Natural killer cell (primary cell): ENCODE measurements around the gene ABL1. TPM values are rescaled to one million over a fixed set of nuclear protein-coding genes. Genes with fewer than 3 reads are reported as not detected.

Source experiments
- ATAC-seq, 3 donors: fragments of 150-1000 bp in 2 of 3; fragments of 200-7000 bp in 1 of 3; cut with Tn5 transposase; 1 replicate in 1 of 3; 2 replicates in 2 of 3; pipeline ENCODE4 v1.10.0; 2021; ENCODE audit warnings: mild to moderate bottlenecking in 2 of 3, moderate library complexity in 2 of 3
- DNase-seq, 2 donors: peaks; one replicate each; pipeline versions ENCODE4 v3.0.0 to v3.0.0-alpha.2; 2013 to 2021; ENCODE audit warnings: mixed read lengths in 1 of 2
- H3K27ac ChIP-seq: one replicate; pipeline ENCODE4 v1.5.1; 2013; ENCODE audit warnings: mild to moderate bottlenecking, low read length
- H3K27me3 ChIP-seq: one replicate; pipeline ENCODE4 v1.6.1; 2013; ENCODE audit warnings: low read length; ENCODE audit not compliant: control insufficient read depth, insufficient read depth
- H3K36me3 ChIP-seq: one replicate; pipeline ENCODE4 v1.6.1; 2013; ENCODE audit warnings: low read length; ENCODE audit not compliant: control insufficient read depth, insufficient read depth
- H3K4me1 ChIP-seq: one replicate; pipeline ENCODE4 v1.6.1; 2013; ENCODE audit warnings: low read length; ENCODE audit not compliant: control insufficient read depth, insufficient read depth
- H3K4me3 ChIP-seq: one replicate; pipeline ENCODE4 v1.5.1; 2013; ENCODE audit warnings: low read length
- H3K9me3 ChIP-seq: one replicate; pipeline ENCODE4 v1.6.1; 2013; ENCODE audit warnings: low read length; ENCODE audit not compliant: control insufficient read depth, insufficient read depth
- H3K27ac Mint-ChIP-seq, 2 donors: one replicate each; pipeline ENCODE4 v1.8.0; 2022; ENCODE audit warnings: mild to moderate bottlenecking in 2 of 2, mixed read lengths in 2 of 2, moderate library complexity in 1 of 2
- H3K27me3 Mint-ChIP-seq, 2 donors: one replicate each; pipeline ENCODE4 v1.8.0; 2022; ENCODE audit warnings: low read depth in 2 of 2, mixed read lengths in 2 of 2
- H3K36me3 Mint-ChIP-seq: one replicate; pipeline ENCODE4 v1.8.0; 2022; ENCODE audit warnings: mixed read lengths
- H3K4me1 Mint-ChIP-seq, 2 donors: one replicate each; pipeline ENCODE4 v1.8.0; 2022; ENCODE audit warnings: mixed read lengths in 2 of 2
- H3K4me3 Mint-ChIP-seq: one replicate; pipeline ENCODE4 v1.8.0; 2022; ENCODE audit warnings: mild to moderate bottlenecking, moderate library complexity, mixed read lengths
- H3K9me3 Mint-ChIP-seq, 2 donors: one replicate each; pipeline ENCODE4 v1.8.0; 2022; ENCODE audit warnings: mixed read lengths in 2 of 2
- WGBS: methylation state at CpG from one replicate; pipeline ENCODE4 v1.1.7; 2013; ENCODE audit warnings: missing lambda C conversion rate; ENCODE audit not compliant: insufficient coverage; 5-methylcytosine and 5-hydroxymethylcytosine counted together
- intact Hi-C: fragments of 100-400 bp; cut with micrococcal nuclease; formaldehyde crosslinking; loops from one replicate; pipeline ENCODE4 v1.14.2; 2022
- total RNA-seq, 4 donors: library from RNA; stranded (reverse); fragments of 120-200 nt in 1 of 4; gene quantifications; one replicate each; pipeline versions ENCODE4 v1.2.3 to v1.2.4, GENCODE V29; 2013 to 2022
- TF ChIP-seq, protein P1 (sequence below): fragments of 200-600 bp; IDR thresholded peaks from one replicate; pipeline ENCODE4 v1.8.0; 2022; ENCODE audit warnings: antibody characterized with exemption

Gene ABL1
- total RNA-seq, 3 donors from 2014 or later (not counting 1 experiment from before 2014, with no cell fraction given), result 49.7 to 65.6 (median 53.8) TPM

- H3K9me3 ChIP-seq, result no peaks in the 10 kb centered on the region
- Mint-ChIP-seq H3K4me1 (peaks cover under 1 to 2% of the 10 kb centered on the region in 2 donors), H3K36me3 (peaks cover 13% of the 10 kb centered on the region), H3K27ac (no peak overlapping the region), H3K27me3 (no peaks in the 10 kb centered on the region), H3K4me3 (no peak overlapping the region), H3K9me3 (no peaks in the 10 kb centered on the region)
- DNase-seq (no peak), ATAC-seq (no peak)
- H3K4me3 ChIP-seq, result no peak overlapping the region
- H3K27me3 ChIP-seq, result no peaks in the 10 kb centered on the region
- TF ChIP-seq, protein P1, sequence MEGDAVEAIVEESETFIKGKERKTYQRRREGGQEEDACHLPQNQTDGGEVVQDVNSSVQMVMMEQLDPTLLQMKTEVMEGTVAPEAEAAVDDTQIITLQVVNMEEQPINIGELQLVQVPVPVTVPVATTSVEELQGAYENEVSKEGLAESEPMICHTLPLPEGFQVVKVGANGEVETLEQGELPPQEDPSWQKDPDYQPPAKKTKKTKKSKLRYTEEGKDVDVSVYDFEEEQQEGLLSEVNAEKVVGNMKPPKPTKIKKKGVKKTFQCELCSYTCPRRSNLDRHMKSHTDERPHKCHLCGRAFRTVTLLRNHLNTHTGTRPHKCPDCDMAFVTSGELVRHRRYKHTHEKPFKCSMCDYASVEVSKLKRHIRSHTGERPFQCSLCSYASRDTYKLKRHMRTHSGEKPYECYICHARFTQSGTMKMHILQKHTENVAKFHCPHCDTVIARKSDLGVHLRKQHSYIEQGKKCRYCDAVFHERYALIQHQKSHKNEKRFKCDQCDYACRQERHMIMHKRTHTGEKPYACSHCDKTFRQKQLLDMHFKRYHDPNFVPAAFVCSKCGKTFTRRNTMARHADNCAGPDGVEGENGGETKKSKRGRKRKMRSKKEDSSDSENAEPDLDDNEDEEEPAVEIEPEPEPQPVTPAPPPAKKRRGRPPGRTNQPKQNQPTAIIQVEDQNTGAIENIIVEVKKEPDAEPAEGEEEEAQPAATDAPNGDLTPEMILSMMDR, result no peak
- intact Hi-C loops, result no loop called here
- peaks cover 26% of the 10 kb centered on the region for H3K36me3 ChIP-seq
- H3K27ac ChIP-seq, result no peak overlapping the region
- no peaks in the 10 kb centered on the region for H3K4me1 ChIP-seq
- WGBS, result 87% methylated on average over 10 of the region's 10 CpGs
Observed at GRCh38 chr9:130871395-130872062, 36.5 kb downstream of the ABL1 start.

DNA sequence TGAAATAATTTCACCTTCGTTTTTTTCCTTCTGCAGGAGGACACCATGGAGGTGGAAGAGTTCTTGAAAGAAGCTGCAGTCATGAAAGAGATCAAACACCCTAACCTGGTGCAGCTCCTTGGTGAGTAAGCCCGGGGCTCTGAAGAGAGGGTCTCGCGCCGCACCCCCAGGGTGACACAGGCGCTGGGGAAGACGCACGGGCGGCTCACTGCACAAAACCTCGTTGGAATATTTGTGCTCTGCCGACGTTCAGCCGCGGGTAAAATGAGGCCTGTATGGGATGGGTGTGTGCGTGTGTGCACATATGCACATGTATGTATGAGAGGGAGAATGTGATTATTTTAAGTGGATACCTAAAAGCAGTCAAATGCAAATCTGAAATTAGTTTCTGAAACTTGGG lies 37.0 kb downstream of the ABL1 start:
- DNase-seq (no peak), ATAC-seq (no peak)
- Histone ChIP-seq H3K27ac (no peak overlapping the region), H3K27me3 (no peaks in the 10 kb centered on the region), H3K36me3 (peaks cover 29% of the 10 kb centered on the region), H3K4me1 (no peaks in the 10 kb centered on the region), H3K9me3 (no peaks in the 10 kb centered on the region), H3K4me3 (no peak overlapping the region)
- Mint-ChIP-seq H3K36me3 (peaks cover 13% of the 10 kb centered on the region), H3K9me3 (no peaks in the 10 kb centered on the region), H3K4me3 (no peak overlapping the region), H3K4me1 (no peaks in the 10 kb centered on the region), H3K27me3 (no peaks in the 10 kb centered on the region), H3K27ac (no peak overlapping the region)
- 92% methylated on average over 15 of the region's 15 CpGs for WGBS
- intact Hi-C loops, result no loop called here
- TF ChIP-seq, protein P1, result no peak

DNA sequence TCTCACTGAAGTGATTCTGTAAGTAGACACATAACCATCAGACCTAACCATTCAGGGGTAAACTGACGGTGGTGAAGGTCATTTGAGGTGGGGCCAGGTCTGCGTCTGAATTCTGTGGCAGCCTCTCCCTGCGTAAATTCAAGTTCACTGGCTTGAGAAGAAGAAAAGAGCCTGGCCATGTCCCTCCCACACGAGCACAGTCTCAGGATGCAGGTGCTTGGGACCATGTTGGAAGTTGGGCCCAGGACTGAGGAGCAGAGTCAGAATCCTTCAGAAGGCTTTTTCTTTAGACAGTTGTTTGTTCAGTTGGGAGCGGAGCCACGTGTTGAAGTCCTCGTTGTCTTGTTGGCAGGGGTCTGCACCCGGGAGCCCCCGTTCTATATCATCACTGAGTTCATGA lies 37.5 kb downstream of the ABL1 start:
- no peak overlapping the region for H3K27ac Mint-ChIP-seq
- H3K27me3 ChIP-seq, result no peaks in the 10 kb centered on the region
- peaks cover 29% of the 10 kb centered on the region for H3K36me3 ChIP-seq
- intact Hi-C loops, result no loop called here
- H3K9me3 Mint-ChIP-seq, result no peaks in the 10 kb centered on the region
- no peak overlapping the region for H3K4me3 ChIP-seq
- no peaks in the 10 kb centered on the region for H3K27me3 Mint-ChIP-seq
- TF ChIP-seq, protein P1, result no peak
- H3K4me1 ChIP-seq, result no peaks in the 10 kb centered on the region
- no peaks in the 10 kb centered on the region for H3K9me3 ChIP-seq
- no peak for DNase-seq
- ATAC-seq, result no peak
- WGBS, result 94% methylated on average over 9 of the region's 9 CpGs
- H3K4me1 Mint-ChIP-seq, result no peaks in the 10 kb centered on the region
- H3K4me3 Mint-ChIP-seq, result no peak overlapping the region
- peaks cover 13% of the 10 kb centered on the region for H3K36me3 Mint-ChIP-seq
- no peak overlapping the region for H3K27ac ChIP-seq

- Mint-ChIP-seq H3K36me3 (peaks cover 13% of the 10 kb centered on the region), H3K27ac (no peak overlapping the region), H3K27me3 (no peaks in the 10 kb centered on the region), H3K4me1 (no peaks in the 10 kb centered on the region), H3K9me3 (no peaks in the 10 kb centered on the region), H3K4me3 (no peak overlapping the region)
- Histone ChIP-seq H3K4me3 (no peak overlapping the region), H3K36me3 (peaks cover 29% of the 10 kb centered on the region), H3K9me3 (no peaks in the 10 kb centered on the region), H3K27me3 (no peaks in the 10 kb centered on the region), H3K27ac (no peak overlapping the region), H3K4me1 (no peaks in the 10 kb centered on the region)
- DNase-seq, result no peak
- TF ChIP-seq, protein P1, result no peak
- 97% methylated on average over 15 of the region's 15 CpGs for WGBS
- intact Hi-C loops, result no loop called here
- ATAC-seq, result no peak
Observed at GRCh38 chr9:130872912-130873503, 38.0 kb downstream of the ABL1 start.
